Endothelial cell of umbilical vein (primary cell): Measurements from ENCODE around the gene GTF2A2. TPM values are rescaled to one million over a fixed set of nuclear protein-coding genes. Genes with fewer than 3 reads are reported as not detected.

ENCODE experiments used
- BruUV-seq: library from RNA; stranded (reverse); fragments of 400-500 nt; replicated peaks from 2 replicates; lab custom pipeline; 2021; lab: Mats Ljungman, UMichigan
- CTCF ChIA-PET: fragments of 300-600, 350-600 bp; sonication (Branson Sonifier 250); formaldehyde crosslinking; loops from one replicate; lab custom pipeline; 2021; ENCODE audit warnings: antibody characterized with exemption, inconsistent platforms; lab: Charles Lee
- POLR2A ChIA-PET: fragments of 300-600, 350-600 bp; sonication (Branson Sonifier 250); formaldehyde crosslinking; loops from one replicate; lab custom pipeline; 2021; ENCODE audit warnings: antibody characterized with exemption, inconsistent platforms; lab: Charles Lee
- DNase-seq: peaks from one replicate; pipeline ENCODE4 v3.0.0-alpha.2; 2011; ENCODE audit warnings: low read depth, low spot score
- FAIRE-seq: peaks from 2 replicates; lab custom pipeline; 2011; peaks lifted over from hg19 to GRCh38; lab: Jason Lieb, UNC
- H2AFZ ChIP-seq: 2 replicates; pipeline ENCODE4 v1.6.0; 2012; ENCODE audit warnings: low read depth, low read length, control low read depth, inconsistent platforms
- H3K27ac ChIP-seq: 2 replicates; pipeline ENCODE4 v1.5.1; 2011; ENCODE audit warnings: low read depth, mild to moderate bottlenecking, control low read depth, low read length, moderate library complexity; ENCODE audit not compliant: insufficient read depth
- H3K27me3 ChIP-seq, 2 experiments: 2 replicates each; pipeline versions ENCODE4 v1.6.0 to v1.6.1; 2011; ENCODE audit warnings: low read length in 2 of 2, mixed read lengths in 1 of 2; ENCODE audit not compliant: control insufficient read depth in 2 of 2, insufficient read depth in 2 of 2
- H3K36me3 ChIP-seq, 2 experiments: 2 replicates in 1 of 2; 3 replicates in 1 of 2; pipeline ENCODE4 v1.5.1; 2011; ENCODE audit warnings: low read length in 2 of 2, mild to moderate bottlenecking in 1 of 2, moderate library complexity in 1 of 2; ENCODE audit not compliant: control insufficient read depth in 2 of 2, insufficient read depth in 2 of 2; ENCODE audit errors: extremely low read depth in 1 of 2
- H3K4me1 ChIP-seq: 3 replicates; pipeline ENCODE4 v1.5.1; 2011; ENCODE audit warnings: mild to moderate bottlenecking, low read length; ENCODE audit not compliant: control insufficient read depth, insufficient read depth; ENCODE audit errors: extremely low read depth
- H3K4me2 ChIP-seq: 2 replicates; pipeline ENCODE4 v1.6.1; 2011; ENCODE audit warnings: low read length, control low read depth, mixed read lengths; ENCODE audit not compliant: insufficient read depth
- H3K4me3 ChIP-seq, 3 experiments: fragments of 200-600 bp in 1 of 3; sonication (generic), shearing (Covaris generic) in 1 of 3; replicated peaks in 1 of 3; 2 replicates each; pipeline ENCODE4 v1.5.1; 2011 to 2016; ENCODE audit warnings: control low read depth in 3 of 3, low read length in 3 of 3, mild to moderate bottlenecking in 2 of 3, inconsistent platforms in 1 of 3, low read depth in 1 of 3, moderate library complexity in 1 of 3; ENCODE audit not compliant: insufficient read depth in 1 of 3
- H3K79me2 ChIP-seq: 2 replicates; pipeline ENCODE4 v1.6.0; 2012; ENCODE audit warnings: low read length, inconsistent platforms; ENCODE audit not compliant: control insufficient read depth, insufficient read depth
- H3K9ac ChIP-seq: replicated peaks from 2 replicates; pipeline ENCODE3; 2011; ENCODE audit warnings: low read length, control low read depth; ENCODE audit not compliant: insufficient read depth; ENCODE audit errors: extremely low read depth
- H3K9me1 ChIP-seq: replicated peaks from 3 replicates; pipeline ENCODE4 v1.6.0; 2011; ENCODE audit warnings: mild to moderate bottlenecking, low read length; ENCODE audit not compliant: control insufficient read depth, insufficient read depth; ENCODE audit errors: extremely low read depth
- H3K9me3 ChIP-seq: replicated peaks from 2 replicates; pipeline ENCODE4 v1.5.1; 2012; ENCODE audit warnings: low read length, inconsistent platforms; ENCODE audit not compliant: control insufficient read depth, insufficient read depth
- H4K20me1 ChIP-seq: replicated peaks from 2 replicates; pipeline ENCODE3; 2011; ENCODE audit warnings: mild to moderate bottlenecking, low read length; ENCODE audit not compliant: control insufficient read depth, insufficient read depth; ENCODE audit errors: extremely low read depth
- CTCF ChIP-seq, 2 donors: IDR thresholded peaks; 1 replicate in 1 of 2; 2 replicates in 1 of 2; pipeline ENCODE4 v1.5.1; 2011; ENCODE audit warnings: low read length in 2 of 2, mild to moderate bottlenecking in 2 of 2, moderate library complexity in 2 of 2, control low read depth in 1 of 2, inconsistent platforms in 1 of 2, low read depth in 1 of 2; ENCODE audit not compliant: insufficient read depth in 1 of 2; ENCODE audit errors: extremely low read depth in 1 of 2
- EZH2 ChIP-seq: IDR thresholded peaks from 2 replicates; pipeline ENCODE4 v1.6.1; 2012; ENCODE audit warnings: borderline replicate concordance, low read depth, mild to moderate bottlenecking, moderate library complexity, low read length, inconsistent platforms; ENCODE audit not compliant: severe bottlenecking
- FOS ChIP-seq: IDR thresholded peaks from 2 replicates; pipeline ENCODE4 v1.6.1; 2011; ENCODE audit warnings: mild to moderate bottlenecking, low read length, moderate library complexity, borderline replicate concordance; ENCODE audit not compliant: insufficient read depth
- GATA2 ChIP-seq: IDR thresholded peaks from 2 replicates; pipeline ENCODE4 v1.7.0; 2011; ENCODE audit warnings: low read depth, mild to moderate bottlenecking, moderate library complexity, mixed read lengths, low read length; ENCODE audit not compliant: insufficient read length, insufficient read depth
- JUN ChIP-seq: IDR thresholded peaks from 2 replicates; pipeline ENCODE4 v1.6.1; 2011; ENCODE audit warnings: borderline replicate concordance, low read depth; ENCODE audit not compliant: insufficient read length, insufficient read depth
- MYC ChIP-seq: IDR thresholded peaks from one replicate; pipeline ENCODE4 v1.6.1; 2011; ENCODE audit warnings: mild to moderate bottlenecking, low read depth, low read length
- POLR2A ChIP-seq: IDR thresholded peaks from 2 replicates; pipeline ENCODE4 v1.6.1; 2012; ENCODE audit warnings: low read depth, mild to moderate bottlenecking, control low read depth, low read length
- POLR2AphosphoS5 ChIP-seq: IDR thresholded peaks from 2 replicates; pipeline ENCODE4 v1.6.1; 2012; ENCODE audit warnings: low read depth, mild to moderate bottlenecking, control low read depth, low read length, moderate library complexity; ENCODE audit not compliant: insufficient read depth
- dilution Hi-C: fragments of 300-500 bp; cut with MboI; formaldehyde crosslinking; loops from one replicate; pipeline ENCODE4 v1.15.0; 2019; ENCODE audit warnings: low sequenced_read_pairs; ENCODE audit not compliant: extremely low pct_ligation_motif_present
- intact Hi-C: fragments of 100-400 bp; cut with micrococcal nuclease; formaldehyde crosslinking; loops from one replicate; pipeline ENCODE4 v1.10.0; 2022
- polyA plus RNA-seq, 4 experiments: library from polyadenylated mRNA; depleted of rRNA in 3 of 4; stranded (reverse) in 3 of 4; unstranded in 1 of 4; fragments of >200 nt; gene quantifications; 2 replicates each; pipeline versions ENCODE4 v1.2.1 to v1.2.3, GENCODE V29; 2011 to 2012; ENCODE audit warnings: missing spikeins in 1 of 4
- total RNA-seq: library from RNA; stranded (reverse); gene quantifications from 2 replicates; pipeline ENCODE4 v1.2.3, GENCODE V29; 2021
- TF ChIP-seq, protein P1 (sequence below): IDR thresholded peaks from 2 replicates; pipeline ENCODE4 v1.6.1; 2011; ENCODE audit not compliant: insufficient read depth, insufficient read length

GTF2A2 gene
- total and polyA plus RNA-seq, 2 donors (not counting 3 experiments of a cell fraction or from before 2014, with no cell fraction given): 67.9 to 128 TPM

DNA sequence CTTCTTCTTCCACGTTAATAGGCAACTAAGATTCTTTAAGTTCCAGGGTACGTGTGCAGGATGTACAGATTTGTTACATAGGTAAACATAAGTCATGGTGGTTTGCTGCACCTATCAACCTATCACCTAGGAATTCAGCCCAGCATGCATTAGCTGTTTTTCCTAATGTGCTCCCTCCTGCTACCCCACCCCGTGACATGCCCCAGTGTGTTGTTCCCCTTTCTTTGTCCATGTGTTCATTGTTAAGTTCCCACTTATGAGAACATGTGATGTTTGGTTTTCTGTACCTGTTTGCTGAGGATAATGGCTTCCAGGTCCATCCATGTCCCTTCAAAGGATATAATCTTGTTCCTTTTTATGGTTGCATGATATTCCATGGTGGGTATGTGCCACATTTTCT is 21.1 kb downstream of the GTF2A2 start:
- no peak overlapping the region for H2AFZ ChIP-seq
- intact Hi-C loops: no loop called here
- no peak overlapping the region for H3K27ac ChIP-seq
- no peak overlapping the region for H3K4me3 ChIP-seq
- H3K9ac ChIP-seq: no peak overlapping the region
- no peak overlapping the region for H3K4me2 ChIP-seq
- no peaks in the 10 kb centered on the region for H3K4me1 ChIP-seq
- no peak for TF ChIP-seq GATA2
- no peak for TF ChIP-seq MYC
- TF ChIP-seq, protein P1, sequence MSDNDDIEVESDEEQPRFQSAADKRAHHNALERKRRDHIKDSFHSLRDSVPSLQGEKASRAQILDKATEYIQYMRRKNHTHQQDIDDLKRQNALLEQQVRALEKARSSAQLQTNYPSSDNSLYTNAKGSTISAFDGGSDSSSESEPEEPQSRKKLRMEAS: no peak
- TF ChIP-seq EZH2: no peak
- TF ChIP-seq POLR2AphosphoS5: no peak
- TF ChIP-seq FOS: no peak
- TF ChIP-seq POLR2A: no peak
- TF ChIP-seq JUN: no peak
- no peak for TF ChIP-seq CTCF (IDR thresholded peaks at IDR 0.05; ENCODE audit: extremely low read depth in 1 of 2, insufficient read depth in 1 of 2, low read depth in 1 of 2, low read length in 2 of 2)
- no peak for DNase-seq
- no peaks in the 10 kb centered on the region for H3K79me2 ChIP-seq
- POLR2A ChIA-PET: no interaction called here
- no peaks in the 10 kb centered on the region for H3K36me3 ChIP-seq
- no peaks in the 10 kb centered on the region for H3K9me1 ChIP-seq
- FAIRE-seq: no peak
- H3K9me3 ChIP-seq: no peaks in the 10 kb centered on the region
- no TSS peak for BruUV-seq
- no peaks in the 10 kb centered on the region for H4K20me1 ChIP-seq
- H3K27me3 ChIP-seq: no peaks in the 10 kb centered on the region
- CTCF ChIA-PET: interaction anchor here (1.2 to 1.8 kb wide), 2 partner anchors 13 to 103 kb away, joined by 4 to 12 read pairs; no protein-coding TSS in a partner anchor
- dilution Hi-C loops: no loop called here
